Naive thymus-derived CD8-positive, alpha-beta T cell (primary cell): ENCODE results near the gene KMT5C. TPM values are rescaled to one million over a fixed set of nuclear protein-coding genes. Genes with fewer than 3 reads are reported as not detected.
A peak's percentile ranks its signal among the peaks of the same experiment; 100 is the strongest.

Experiments
- ATAC-seq, 2 donors: fragments of 150-1000 bp; cut with Tn5 transposase in 1 of 2; sonication (Bioruptor Pico), chemical (Tn5 transposase) in 1 of 2; 1 replicate in 1 of 2; 2 replicates in 1 of 2; pipeline ENCODE4 v1.10.0; 2021; ENCODE audit warnings: mild to moderate bottlenecking in 2 of 2, moderate library complexity in 2 of 2
- POLR2A ChIA-PET: fragments of 350-600 bp; sonication (Branson Sonifier 250); formaldehyde crosslinking; loops from one replicate; lab custom pipeline; 2021; ENCODE audit warnings: antibody characterized with exemption; lab: Charles Lee
- DNase-seq, 10 donors: peaks; one replicate each; pipeline versions ENCODE4 v3.0.0 to v3.0.0-alpha.2; 2020 to 2022
- H3K27ac Mint-ChIP-seq, 10 donors: one replicate each; pipeline ENCODE4 v1.8.0; 2020 to 2022; ENCODE audit warnings: mild to moderate bottlenecking in 10 of 10, mixed read lengths in 10 of 10, moderate library complexity in 4 of 10, inconsistent platforms in 1 of 10
- H3K27me3 Mint-ChIP-seq, 5 donors: one replicate each; pipeline ENCODE4 v1.8.0; 2021 to 2022; ENCODE audit warnings: mixed read lengths in 5 of 5
- H3K36me3 Mint-ChIP-seq, 3 donors: one replicate each; pipeline ENCODE4 v1.8.0; 2020 to 2022; ENCODE audit warnings: mixed read lengths in 3 of 3, mild to moderate bottlenecking in 2 of 3, inconsistent platforms in 1 of 3
- H3K4me1 Mint-ChIP-seq, 4 donors: one replicate each; pipeline ENCODE4 v1.8.0; 2021 to 2022; ENCODE audit warnings: mixed read lengths in 4 of 4
- H3K4me3 Mint-ChIP-seq, 10 donors: one replicate each; pipeline ENCODE4 v1.8.0; 2020 to 2022; ENCODE audit warnings: mild to moderate bottlenecking in 10 of 10, mixed read lengths in 10 of 10, moderate library complexity in 6 of 10, inconsistent platforms in 1 of 10
- H3K9me3 Mint-ChIP-seq, 9 donors: one replicate each; pipeline ENCODE4 v1.8.0; 2020 to 2022; ENCODE audit warnings: mixed read lengths in 9 of 9, mild to moderate bottlenecking in 3 of 9, inconsistent platforms in 1 of 9, moderate library complexity in 1 of 9
- polyA plus RNA-seq, 3 donors: library from polyadenylated mRNA; unstranded; fragments of 300-500 nt; fragmentation: Illumina TruSeq; gene quantifications; one replicate each; pipeline ENCODE4 v1.2.3, GENCODE V29; 2021
- total RNA-seq, 8 experiments: library from RNA in 2 of 8; stranded (reverse) in 2 of 8; gene quantifications; one replicate each; pipeline ENCODE4 v1.2.3 and lab custom pipeline; 2021 to 2026

Gene KMT5C
- total and polyA plus RNA-seq, 5 experiments from 2014 or later = 1.7 to 21.8 (median 2.5) TPM

- no peak for ATAC-seq
- Mint-ChIP-seq H3K36me3 (peaks cover 0 to 3% (median 2%) of the 10 kb centered on the region in 3 donors), H3K4me3 (peak overlapping the region in 1 of 10 donors; percentile 69), H3K4me1 (peaks cover 7 to 14% (median 11%) of the 10 kb centered on the region in 4 donors), H3K27ac (no peak overlapping the region), H3K9me3 (no peaks in the 10 kb centered on the region), H3K27me3 (no peaks in the 10 kb centered on the region)
- POLR2A ChIA-PET = no interaction called here
- DNase-seq = no peak
Observed at GRCh38 chr19:55305983-55306562, 33.6 kb upstream of the KMT5C start.

GRCh38 chr19:55306712-55307111 lies 33.0 kb upstream of the KMT5C start:
- POLR2A ChIA-PET = no interaction called here
- Mint-ChIP-seq H3K27ac (peak overlapping the region in 1 of 10 donors; percentile 24), H3K9me3 (no peaks in the 10 kb centered on the region), H3K4me1 (peaks cover 5 to 12% (median 7%) of the 10 kb centered on the region in 4 donors), H3K27me3 (no peaks in the 10 kb centered on the region), H3K36me3 (peaks cover 0 to 3% (median 2%) of the 10 kb centered on the region in 3 donors), H3K4me3 (no peak overlapping the region)
- DNase-seq (no peak), ATAC-seq (no peak)

- no peak for ATAC-seq
- H3K9me3 Mint-ChIP-seq = peaks cover 0 to 2% (median 0%) of the 10 kb centered on the region in 9 donors
- peaks cover 0 to 6% (median 2%) of the 10 kb centered on the region in 4 donors for H3K4me1 Mint-ChIP-seq
- H3K36me3 Mint-ChIP-seq = peaks cover 0 to 3% (median 2%) of the 10 kb centered on the region in 3 donors
- no peak overlapping the region for H3K27ac Mint-ChIP-seq
- no peaks in the 10 kb centered on the region for H3K27me3 Mint-ChIP-seq
- POLR2A ChIA-PET = no interaction called here
- no peak overlapping the region for H3K4me3 Mint-ChIP-seq
- no peak for DNase-seq
Observed at GRCh38 chr19:55308281-55308680, 31.4 kb upstream of the KMT5C start.

- DNase-seq (no peak), ATAC-seq (no peak)
- POLR2A ChIA-PET = no interaction called here
- Mint-ChIP-seq H3K27ac (no peak overlapping the region), H3K4me3 (no peak overlapping the region), H3K9me3 (peaks cover 0 to 3% (median 0%) of the 10 kb centered on the region in 9 donors), H3K4me1 (peaks cover 0 to 6% (median 2%) of the 10 kb centered on the region in 4 donors), H3K27me3 (no peaks in the 10 kb centered on the region), H3K36me3 (peaks cover 0 to 3% (median 2%) of the 10 kb centered on the region in 3 donors)
Observed at GRCh38 chr19:55309448-55309847, 30.2 kb upstream of the KMT5C start.

- POLR2A ChIA-PET = no interaction called here
- Mint-ChIP-seq H3K36me3 (peaks cover 0 to 3% (median 2%) of the 10 kb centered on the region in 3 donors), H3K4me3 (no peak overlapping the region), H3K27me3 (no peaks in the 10 kb centered on the region), H3K9me3 (peaks cover 0 to 3% (median 0%) of the 10 kb centered on the region in 9 donors), H3K4me1 (peaks cover 0 to 3% (median 1%) of the 10 kb centered on the region in 4 donors), H3K27ac (no peak overlapping the region)
- ATAC-seq (no peak), DNase-seq (no peak)
Observed at GRCh38 chr19:55310498-55310897, 29.2 kb upstream of the KMT5C start.

GRCh38 chr19:55311397-55311796 lies 28.3 kb upstream of the KMT5C start:
- POLR2A ChIA-PET = no interaction called here
- H3K36me3 Mint-ChIP-seq = peaks cover 0 to 3% (median 2%) of the 10 kb centered on the region in 3 donors
- DNase-seq = no peak
- peaks cover 0 to 3% (median 0%) of the 10 kb centered on the region in 4 donors for H3K4me1 Mint-ChIP-seq
- H3K27ac Mint-ChIP-seq = no peak overlapping the region
- H3K9me3 Mint-ChIP-seq = peaks cover 0 to 3% (median 0%) of the 10 kb centered on the region in 9 donors
- no peak for ATAC-seq
- H3K4me3 Mint-ChIP-seq = no peak overlapping the region
- H3K27me3 Mint-ChIP-seq = no peaks in the 10 kb centered on the region

- no peak overlapping the region for H3K4me3 Mint-ChIP-seq
- POLR2A ChIA-PET = interaction anchor here (1.9 kb wide), 1 partner anchor 27 kb away, joined by 4 read pairs; no protein-coding TSS in a partner anchor
- H3K27me3 Mint-ChIP-seq = no peaks in the 10 kb centered on the region
- DNase-seq (no peak), ATAC-seq (no peak)
- peaks cover 0 to 3% (median 0%) of the 10 kb centered on the region in 4 donors for H3K4me1 Mint-ChIP-seq
- H3K9me3 Mint-ChIP-seq = peaks cover 0 to 3% (median 0%) of the 10 kb centered on the region in 9 donors
- H3K36me3 Mint-ChIP-seq = peaks cover 0 to 3% (median 2%) of the 10 kb centered on the region in 3 donors
- no peak overlapping the region for H3K27ac Mint-ChIP-seq
Observed at GRCh38 chr19:55311797-55312196, 27.9 kb upstream of the KMT5C start.

GRCh38 chr19:55312621-55313512 lies 26.8 kb upstream of the KMT5C start:
- no peak overlapping the region for H3K4me3 Mint-ChIP-seq
- POLR2A ChIA-PET = interaction anchor here (1.0 to 1.9 kb wide), 2 partner anchors 11 to 26 kb away, joined by 3 to 4 read pairs; no protein-coding TSS in a partner anchor
- ATAC-seq = no peak

GRCh38 chr19:55314396-55314795 lies 25.3 kb upstream of the KMT5C start:
- H3K36me3 Mint-ChIP-seq = peaks cover 0 to 3% (median 0%) of the 10 kb centered on the region in 3 donors
- no peak overlapping the region for H3K4me3 Mint-ChIP-seq
- POLR2A ChIA-PET = interaction anchor here (0.8 kb wide), 1 partner anchor 91 kb away, joined by 3 read pairs; no protein-coding TSS in a partner anchor
- peaks cover 0 to 3% (median 0%) of the 10 kb centered on the region in 9 donors for H3K9me3 Mint-ChIP-seq
- H3K27ac Mint-ChIP-seq = peak overlapping the region in 1 of 10 donors; percentile 37
- ATAC-seq = no peak
- no peak for DNase-seq
- H3K27me3 Mint-ChIP-seq = no peaks in the 10 kb centered on the region
- H3K4me1 Mint-ChIP-seq = peaks cover 0 to 3% (median 0%) of the 10 kb centered on the region in 4 donors

More at GRCh38 chr19:55312621-55313512, 26.8 kb upstream of the KMT5C start:
- Mint-ChIP-seq H3K36me3 (peaks cover 0 to 3% (median 2%) of the 10 kb centered on the region in 3 donors), H3K4me1 (peaks cover 0 to 3% (median 0%) of the 10 kb centered on the region in 4 donors), H3K9me3 (peaks cover 0 to 3% (median 0%) of the 10 kb centered on the region in 9 donors), H3K27me3 (no peaks in the 10 kb centered on the region), H3K27ac (no peak overlapping the region)
- DNase-seq = no peak

GRCh38 chr19:55315956-55316525 lies 23.6 kb upstream of the KMT5C start:
- Mint-ChIP-seq H3K27me3 (no peaks in the 10 kb centered on the region), H3K27ac (no peak overlapping the region), H3K4me3 (no peak overlapping the region), H3K36me3 (no peaks in the 10 kb centered on the region), H3K9me3 (peaks cover 0 to 3% (median 0%) of the 10 kb centered on the region in 9 donors), H3K4me1 (no peaks in the 10 kb centered on the region)
- ATAC-seq (no peak), DNase-seq (no peak)
- POLR2A ChIA-PET = no interaction called here

- POLR2A ChIA-PET = no interaction called here
- Mint-ChIP-seq H3K27ac (no peak overlapping the region), H3K4me1 (peaks cover 0 to under 1% (median 0%) of the 10 kb centered on the region in 4 donors), H3K9me3 (peaks cover 0 to 3% (median 0%) of the 10 kb centered on the region in 9 donors), H3K27me3 (peaks cover 0 to 3% (median 0%) of the 10 kb centered on the region in 5 donors), H3K36me3 (no peaks in the 10 kb centered on the region), H3K4me3 (no peak overlapping the region)
- ATAC-seq (no peak), DNase-seq (no peak)
Observed at GRCh38 chr19:55316646-55317045, 23.0 kb upstream of the KMT5C start.

GRCh38 chr19:55319785-55320184 lies 19.9 kb upstream of the KMT5C start:
- peaks cover 0 to 17% (median 6%) of the 10 kb centered on the region in 5 donors for H3K27me3 Mint-ChIP-seq
- no peak overlapping the region for H3K4me3 Mint-ChIP-seq
- DNase-seq (no peak), ATAC-seq (no peak)
- H3K9me3 Mint-ChIP-seq = no peaks in the 10 kb centered on the region
- no peak overlapping the region for H3K27ac Mint-ChIP-seq
- H3K36me3 Mint-ChIP-seq = no peaks in the 10 kb centered on the region
- peaks cover 0 to 8% (median 1%) of the 10 kb centered on the region in 4 donors for H3K4me1 Mint-ChIP-seq
- POLR2A ChIA-PET = interaction anchor here (0.6 kb wide), 1 partner anchor 1145 kb away, joined by 4 read pairs; no protein-coding TSS in a partner anchor
